GM10248 (cell line): ENCODE data around the gene SEPTIN10.

ENCODE experiments used
- CTCF ChIA-PET: fragments of 300-600 bp; sonication (Branson Sonifier 250); formaldehyde crosslinking; extraction: SDS; loops from one replicate; lab custom pipeline; 2021; ENCODE audit warnings: antibody characterized with exemption; lab: Yijun Ruan, JAX
- POLR2A ChIA-PET: fragments of 350-650 bp; sonication (Branson Sonifier 250); formaldehyde crosslinking; extraction: SDS; loops from one replicate; lab custom pipeline; 2020; ENCODE audit warnings: antibody characterized with exemption; lab: Yijun Ruan, JAX
- DNase-seq: peaks from one replicate; pipeline ENCODE4 v3.0.0; 2012; ENCODE audit errors: extremely low spot score
- CTCF ChIP-seq: IDR thresholded peaks from 2 replicates; pipeline ENCODE4 v1.5.1; 2012; ENCODE audit warnings: mild to moderate bottlenecking, low read depth; ENCODE audit errors: extremely low read depth, missing control alignments, control extremely low read depth

The SEPTIN10 gene

GRCh38 chr2:109555346-109555900, 58.3 kb downstream of the SEPTIN10 start:
- POLR2A ChIA-PET, result no interaction called here
- CTCF ChIA-PET, result interaction anchor here (0.8 to 3.3 kb wide), 5 partner anchors 8 to 64 kb away, joined by 3 to 22 read pairs (median 3); no protein-coding TSS in a partner anchor
- no peak for DNase-seq
- TF ChIP-seq CTCF, result no peak

- DNase-seq, result no peak
- CTCF ChIA-PET, result interaction anchor here (1.4 to 3.3 kb wide), 3 partner anchors 9 to 19 kb away, joined by 5 to 22 read pairs (median 8); no protein-coding TSS in a partner anchor
- TF ChIP-seq CTCF, result no peak
- POLR2A ChIA-PET, result no interaction called here
These were observed 59.0 kb downstream of the SEPTIN10 start for GRCh38 chr2:109554758-109555157.

GRCh38 chr2:109549016-109549590, 64.7 kb downstream of the SEPTIN10 start:
- CTCF ChIA-PET, result interaction anchor here (0.6 to 6.5 kb wide), 5 partner anchors 39 to 185 kb away, joined by 3 to 82 read pairs (median 4); no protein-coding TSS in a partner anchor
- TF ChIP-seq CTCF, result no peak
- POLR2A ChIA-PET, result no interaction called here
- DNase-seq, result no peak

- no peak for TF ChIP-seq CTCF
- CTCF ChIA-PET, result interaction anchor here (0.8 to 6.5 kb wide), 28 partner anchors 9 to 187 kb away, joined by 3 to 82 read pairs (median 9); no protein-coding TSS in a partner anchor
- POLR2A ChIA-PET, result no interaction called here
- DNase-seq, result no peak
These were observed 66.5 kb downstream of the SEPTIN10 start for GRCh38 chr2:109547280-109547679.

- TF ChIP-seq CTCF, result peak; percentile 89
- DNase-seq, result peak; percentile 40
- POLR2A ChIA-PET, result interaction anchor here (0.6 kb wide), 1 partner anchor 173 kb away, joined by 10 read pairs; no protein-coding TSS in a partner anchor
- CTCF ChIA-PET, result interaction anchor here (0.7 to 6.5 kb wide), 50 partner anchors 8 to 188 kb away, joined by 3 to 82 read pairs (median 6); no protein-coding TSS in a partner anchor
These were observed 67.7 kb downstream of the SEPTIN10 start for GRCh38 chr2:109545828-109546713.

- TF ChIP-seq CTCF, result no peak
- POLR2A ChIA-PET, result no interaction called here
- no peak for DNase-seq
- CTCF ChIA-PET, result interaction anchor here (1.2 to 6.5 kb wide), 8 partner anchors 9 to 192 kb away, joined by 4 to 78 read pairs (median 4); no protein-coding TSS in a partner anchor
These were observed 71.4 kb downstream of the SEPTIN10 start for GRCh38 chr2:109542384-109542783.
